GM12801 (cell line): ENCODE measurements around the gene WDR62.

Experiments
- CTCF ChIP-seq: IDR thresholded peaks from one replicate; pipeline ENCODE4 v1.5.1; 2011; ENCODE audit warnings: control low read depth; ENCODE audit not compliant: insufficient read length; ENCODE audit errors: extremely low read depth

WDR62 gene

DNA sequence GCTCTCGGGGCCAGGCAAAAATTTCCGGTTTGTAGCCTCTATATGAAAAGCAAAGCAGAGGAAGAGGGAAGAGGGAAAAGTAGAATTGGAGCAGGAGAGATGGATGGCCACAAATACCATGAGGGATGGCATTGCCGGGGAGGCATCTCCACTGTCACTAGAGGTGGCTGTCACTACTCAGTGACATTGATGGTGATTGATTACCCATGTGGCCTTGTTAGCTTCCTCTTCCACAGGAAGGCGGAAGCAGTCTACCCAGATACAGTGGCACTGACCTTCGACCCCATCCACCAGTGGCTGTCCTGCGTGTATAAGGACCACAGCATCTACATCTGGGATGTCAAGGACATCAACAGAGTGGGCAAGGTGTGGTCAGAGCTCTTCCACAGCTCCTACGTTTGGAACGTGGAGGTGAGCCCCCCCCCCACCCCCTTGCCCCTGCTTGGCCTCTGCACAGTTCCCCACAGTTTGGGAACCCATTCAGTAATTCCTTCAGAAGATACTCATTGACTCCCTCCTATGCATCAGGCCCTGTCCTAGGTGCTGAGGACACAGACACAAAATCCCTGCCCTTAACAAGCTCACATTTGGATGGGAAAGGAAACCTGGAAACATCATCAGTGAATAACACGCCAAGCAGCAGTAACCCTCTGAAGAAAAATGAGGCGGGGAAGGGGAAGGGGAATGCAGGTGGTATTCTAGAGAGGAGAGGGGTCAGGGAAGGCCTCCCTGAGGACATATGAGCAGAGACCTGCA is 18.6 kb downstream of the WDR62 start:
- TF ChIP-seq CTCF, result no peak

GRCh38 chr19:36079389-36079945 is 24.8 kb downstream of the WDR62 start:
- no peak for TF ChIP-seq CTCF

DNA sequence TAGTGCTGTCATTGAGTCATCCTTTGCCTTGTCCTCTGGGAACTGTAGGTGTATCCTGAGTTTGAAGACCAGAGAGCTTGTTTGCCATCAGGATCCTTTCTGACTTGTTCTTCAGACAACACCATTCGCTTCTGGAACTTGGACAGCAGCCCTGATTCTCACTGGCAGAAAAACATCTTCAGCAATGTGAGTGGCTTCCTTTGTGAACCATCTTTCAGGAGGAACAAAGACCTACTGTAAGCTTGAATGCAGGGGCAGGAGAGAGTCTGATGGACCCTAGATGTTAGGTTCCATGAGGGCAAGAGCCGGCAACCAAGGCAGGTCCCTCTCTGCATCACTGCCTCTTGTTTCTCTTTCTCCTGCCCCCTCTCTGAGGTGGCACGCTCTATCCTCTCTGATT is 26.7 kb downstream of the WDR62 start:
- TF ChIP-seq CTCF, result no peak

- no peak for TF ChIP-seq CTCF
These were observed 27.2 kb downstream of the WDR62 start for GRCh38 chr19:36081894-36082293.

- no peak for TF ChIP-seq CTCF
These were observed 28.2 kb downstream of the WDR62 start for GRCh38 chr19:36082916-36083315.

GRCh38 chr19:36084231-36085009 is 29.7 kb downstream of the WDR62 start:
- TF ChIP-seq CTCF, result no peak

DNA sequence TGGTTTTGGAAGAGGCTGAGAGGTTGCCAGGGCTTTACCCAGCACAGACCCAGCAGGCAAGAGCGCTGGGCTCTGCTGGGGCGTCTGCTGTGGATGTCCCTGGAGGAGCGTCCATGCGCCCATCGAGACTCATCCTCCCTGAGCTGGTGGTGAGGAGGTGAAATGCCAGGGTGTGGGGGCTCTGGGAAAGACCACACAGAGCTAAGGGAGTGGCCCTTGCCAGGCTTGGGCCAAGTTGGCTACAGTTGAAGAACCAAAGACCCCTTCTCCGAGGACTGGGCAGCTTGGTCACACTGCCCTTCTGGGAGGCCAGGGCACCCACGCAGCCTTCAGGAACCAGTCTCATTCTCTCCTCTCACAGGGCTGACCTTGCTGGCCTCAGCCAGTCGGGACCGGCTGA is 31.6 kb downstream of the WDR62 start:
- TF ChIP-seq CTCF, result no peak
